Spinal cord (tissue), 10 donors: Measurements from ENCODE around the gene ST3GAL6. TPM values are rescaled to one million over a fixed set of nuclear protein-coding genes. Genes with fewer than 3 reads are reported as not detected.

Experiments
- DNase-seq, 6 donors: peaks; one replicate each; pipeline versions ENCODE4 v3.0.0 to v3.0.0-alpha.2; 2013 to 2015; ENCODE audit warnings: low spot score in 6 of 6, low read depth in 4 of 6
- H3K27ac ChIP-seq: one replicate; pipeline ENCODE4 v1.5.1; 2013; ENCODE audit warnings: low read depth, low read length, control low read depth
- H3K27me3 ChIP-seq: one replicate; pipeline ENCODE4 v1.6.1; 2013; ENCODE audit warnings: low read length; ENCODE audit not compliant: control insufficient read depth, insufficient read depth
- H3K36me3 ChIP-seq: one replicate; pipeline ENCODE4 v1.6.1; 2013; ENCODE audit warnings: low read length; ENCODE audit not compliant: control insufficient read depth, insufficient read depth
- H3K4me1 ChIP-seq: one replicate; pipeline ENCODE4 v1.6.1; 2013; ENCODE audit warnings: low read length; ENCODE audit not compliant: control insufficient read depth, insufficient read depth
- H3K4me3 ChIP-seq: one replicate; pipeline ENCODE4 v1.5.1; 2013; ENCODE audit warnings: low read depth, low read length, control low read depth
- H3K9me3 ChIP-seq: one replicate; pipeline ENCODE4 v1.6.1; 2013; ENCODE audit warnings: low read length; ENCODE audit not compliant: control insufficient read depth, insufficient read depth
- WGBS: methylation state at CpG from one replicate; pipeline ENCODE4 v1.1.5; 2013; ENCODE audit warnings: missing lambda C conversion rate; ENCODE audit not compliant: insufficient coverage; 5-methylcytosine and 5-hydroxymethylcytosine counted together
- polyA plus RNA-seq, 2 donors: library from polyadenylated mRNA; unstranded; fragments of 120-200 nt; gene quantifications; one replicate each; pipeline ENCODE4 v1.2.1, GENCODE V29; 2013; ENCODE audit not compliant: insufficient read length in 2 of 2
- total RNA-seq, 2 donors: library from RNA; depleted of rRNA in 1 of 2; stranded (reverse); fragments of 120-200 nt in 1 of 2; fragments of >200 nt in 1 of 2; gene quantifications; one replicate each; pipeline versions ENCODE4 v1.2.3 to v1.2.4, GENCODE V29; 2013 to 2014
- donor health status: healthy.

The ST3GAL6 gene
- total and polyA plus RNA-seq, 4 donors = 14.2 to 24.2 (median 22.0) TPM

- Histone ChIP-seq H3K4me3 (no peak overlapping the region), H3K4me1 (peaks cover 6% of the 10 kb centered on the region), H3K27me3 (no peaks in the 10 kb centered on the region), H3K27ac (no peak overlapping the region), H3K36me3 (no peaks in the 10 kb centered on the region), H3K9me3 (no peaks in the 10 kb centered on the region)
- no peak for DNase-seq
Measured at GRCh38 chr3:98769448-98769847, 6.3 kb downstream of the ST3GAL6 start.

GRCh38 chr3:98770261-98771039 lies 7.3 kb downstream of the ST3GAL6 start:
- DNase-seq = peak in 2 of 6 donors; percentile 18 to 43
- Histone ChIP-seq H3K36me3 (no peaks in the 10 kb centered on the region), H3K4me3 (no peak overlapping the region), H3K9me3 (no peaks in the 10 kb centered on the region), H3K4me1 (peaks cover 6% of the 10 kb centered on the region), H3K27me3 (no peaks in the 10 kb centered on the region), H3K27ac (peak overlapping the region; percentile 48)
- WGBS = 43% methylated on average over 6 of the region's 8 CpGs

DNA sequence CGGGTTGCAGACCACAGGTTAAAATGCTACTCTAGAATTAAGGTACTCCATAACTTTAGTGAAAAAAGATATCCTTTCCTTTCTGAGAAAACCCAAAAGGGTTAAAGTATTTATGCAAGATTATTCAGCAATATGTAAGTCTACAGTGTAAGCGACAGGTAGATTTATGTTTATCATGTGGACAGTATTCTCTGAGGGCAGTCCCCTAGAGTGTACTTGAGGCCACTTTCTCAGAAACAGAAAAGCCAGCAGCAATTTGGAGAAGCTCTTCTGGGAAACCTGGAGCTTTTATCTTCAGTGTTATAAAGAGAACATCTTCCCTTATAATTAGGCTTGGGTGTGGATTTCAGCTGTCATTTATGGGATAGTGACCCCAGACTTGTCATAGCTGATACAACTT lies 8.9 kb downstream of the ST3GAL6 start:
- 71% methylated on average over 1 of the region's 2 CpGs for WGBS
- Histone ChIP-seq H3K4me3 (no peak overlapping the region), H3K27ac (no peak overlapping the region), H3K27me3 (no peaks in the 10 kb centered on the region), H3K36me3 (no peaks in the 10 kb centered on the region), H3K9me3 (no peaks in the 10 kb centered on the region), H3K4me1 (peaks cover 6% of the 10 kb centered on the region)
- no peak for DNase-seq

DNA sequence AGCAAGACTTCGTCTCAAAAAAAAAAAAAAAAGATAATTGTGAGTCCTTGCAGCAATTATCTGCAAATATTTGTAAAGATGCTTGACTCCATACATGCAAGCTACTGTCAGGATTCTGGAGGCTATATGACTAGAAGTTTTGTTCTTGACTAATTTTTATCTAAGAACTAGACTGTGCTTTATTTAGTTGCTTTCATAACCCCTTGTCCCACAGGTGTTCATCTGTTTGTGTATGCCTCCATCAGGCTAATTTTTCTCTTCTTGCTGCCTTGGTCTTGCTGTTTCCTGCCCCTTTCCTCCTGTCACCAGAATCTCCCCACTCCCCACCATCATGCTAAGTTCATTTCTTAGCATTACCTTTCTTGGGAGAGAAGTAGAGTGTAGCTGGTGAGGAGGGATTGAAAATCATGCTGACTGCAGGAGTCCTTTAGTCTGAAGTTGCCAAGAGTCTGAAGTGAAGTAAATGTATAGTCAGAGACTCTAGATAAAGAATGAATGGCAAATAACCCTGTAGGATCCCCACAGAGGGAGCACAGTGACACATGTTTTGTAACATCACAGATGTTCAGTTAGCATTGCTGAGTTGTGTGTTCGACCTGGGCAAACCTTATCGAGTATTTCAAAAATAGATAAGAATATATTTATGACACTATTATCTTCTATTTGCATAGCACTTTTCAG lies 12.5 kb downstream of the ST3GAL6 start:
- no peaks in the 10 kb centered on the region for H3K36me3 ChIP-seq
- H3K27me3 ChIP-seq = no peaks in the 10 kb centered on the region
- no peaks in the 10 kb centered on the region for H3K9me3 ChIP-seq
- WGBS = no CpG with 5 or more reads among the region's 3 CpGs
- no peak overlapping the region for H3K4me3 ChIP-seq
- H3K27ac ChIP-seq = no peak overlapping the region
- no peak for DNase-seq
- peaks cover 2% of the 10 kb centered on the region for H3K4me1 ChIP-seq

DNA sequence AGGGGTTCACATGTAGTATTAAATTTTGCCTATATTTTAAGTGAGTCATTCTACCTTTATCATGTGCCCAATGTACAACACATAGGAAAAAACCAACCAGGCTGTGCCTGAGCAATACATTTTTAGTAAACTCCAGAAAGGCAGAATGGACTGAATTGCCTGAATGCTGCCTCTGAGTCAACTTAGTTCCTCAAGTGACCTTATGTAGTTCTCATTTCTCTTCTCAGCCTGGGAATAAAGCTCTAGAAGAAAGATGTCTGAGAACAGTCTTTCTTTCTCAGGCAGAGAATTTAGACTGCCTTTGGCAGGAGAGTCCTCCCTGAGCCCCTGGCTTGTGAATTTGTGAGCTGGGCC lies 13.0 kb downstream of the ST3GAL6 start:
- Histone ChIP-seq H3K4me1 (no peaks in the 10 kb centered on the region), H3K4me3 (no peak overlapping the region), H3K27ac (no peak overlapping the region), H3K9me3 (no peaks in the 10 kb centered on the region), H3K36me3 (no peaks in the 10 kb centered on the region), H3K27me3 (no peaks in the 10 kb centered on the region)
- DNase-seq = no peak

DNA sequence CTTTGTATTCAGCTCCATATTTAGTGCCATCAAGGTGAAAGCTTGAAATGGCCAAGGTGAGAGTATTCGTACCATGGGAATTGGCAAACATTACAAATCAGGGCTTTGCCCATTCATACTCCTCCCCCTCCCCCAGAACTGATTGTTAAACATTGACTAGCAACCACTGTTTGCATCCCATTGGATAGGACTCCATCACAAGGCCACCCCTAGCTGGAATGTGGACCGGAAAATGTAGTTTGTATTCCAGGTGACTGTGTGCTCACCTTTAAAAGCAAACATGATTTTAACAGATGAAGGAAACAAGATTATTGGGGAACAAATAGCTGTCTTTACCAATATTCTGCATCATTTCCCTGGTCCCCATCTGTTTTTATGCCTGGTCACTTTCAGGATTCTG lies 14.1 kb downstream of the ST3GAL6 start:
- Histone ChIP-seq H3K9me3 (no peaks in the 10 kb centered on the region), H3K27me3 (no peaks in the 10 kb centered on the region), H3K27ac (peak overlapping the region; percentile 87), H3K4me3 (no peak overlapping the region), H3K4me1 (peaks cover 3% of the 10 kb centered on the region), H3K36me3 (no peaks in the 10 kb centered on the region)
- WGBS = no CpG with 5 or more reads among the region's 2 CpGs
- DNase-seq = no peak

DNA sequence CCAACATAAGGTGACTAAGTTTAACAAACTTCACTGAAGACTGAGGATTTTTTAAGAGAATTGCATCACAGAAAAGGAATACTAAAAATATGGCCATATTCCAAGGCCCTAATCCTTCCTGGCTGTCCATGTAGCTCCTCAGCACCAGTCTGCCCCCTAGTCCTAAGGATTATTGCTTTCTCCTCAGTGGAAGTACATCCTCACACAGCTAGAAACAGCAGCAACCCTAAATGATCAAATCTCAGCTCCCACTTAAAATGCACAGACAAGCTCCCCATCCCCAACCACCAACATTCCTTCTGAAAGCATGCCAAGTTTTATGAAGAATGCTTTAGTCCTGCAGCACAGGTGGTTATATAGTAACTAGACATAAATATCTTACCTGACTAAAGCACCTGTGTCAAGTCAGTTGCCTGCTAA lies 14.7 kb downstream of the ST3GAL6 start:
- Histone ChIP-seq H3K27me3 (no peaks in the 10 kb centered on the region), H3K4me1 (peaks cover 3% of the 10 kb centered on the region), H3K9me3 (no peaks in the 10 kb centered on the region), H3K36me3 (no peaks in the 10 kb centered on the region), H3K4me3 (no peak overlapping the region), H3K27ac (peak overlapping the region; percentile 87)
- DNase-seq = no peak

DNA sequence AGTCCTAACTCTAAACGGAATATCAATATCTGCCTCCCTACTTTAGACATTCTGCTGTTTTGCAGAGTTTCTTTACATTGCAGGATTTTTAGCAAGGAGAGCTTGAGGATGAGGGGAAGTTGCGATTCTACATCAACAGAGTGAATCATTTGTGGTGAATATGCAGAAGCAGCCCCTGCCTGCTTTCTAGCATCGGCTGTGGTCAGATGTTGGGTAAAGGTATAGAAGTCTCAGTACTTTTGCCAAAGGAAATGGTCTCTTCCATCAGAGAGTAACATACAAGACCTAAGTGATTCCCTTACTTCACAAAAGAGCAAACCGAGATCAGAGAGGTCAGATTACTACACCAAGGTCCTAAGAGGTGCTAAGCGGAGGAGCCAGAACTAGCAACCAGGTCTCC lies 15.2 kb downstream of the ST3GAL6 start:
- Histone ChIP-seq H3K9me3 (no peaks in the 10 kb centered on the region), H3K36me3 (no peaks in the 10 kb centered on the region), H3K4me3 (no peak overlapping the region), H3K27ac (peak overlapping the region; percentile 87), H3K4me1 (peaks cover 3% of the 10 kb centered on the region), H3K27me3 (no peaks in the 10 kb centered on the region)
- WGBS = 80% methylated on average over 1 of the region's 5 CpGs
- DNase-seq = no peak

DNA sequence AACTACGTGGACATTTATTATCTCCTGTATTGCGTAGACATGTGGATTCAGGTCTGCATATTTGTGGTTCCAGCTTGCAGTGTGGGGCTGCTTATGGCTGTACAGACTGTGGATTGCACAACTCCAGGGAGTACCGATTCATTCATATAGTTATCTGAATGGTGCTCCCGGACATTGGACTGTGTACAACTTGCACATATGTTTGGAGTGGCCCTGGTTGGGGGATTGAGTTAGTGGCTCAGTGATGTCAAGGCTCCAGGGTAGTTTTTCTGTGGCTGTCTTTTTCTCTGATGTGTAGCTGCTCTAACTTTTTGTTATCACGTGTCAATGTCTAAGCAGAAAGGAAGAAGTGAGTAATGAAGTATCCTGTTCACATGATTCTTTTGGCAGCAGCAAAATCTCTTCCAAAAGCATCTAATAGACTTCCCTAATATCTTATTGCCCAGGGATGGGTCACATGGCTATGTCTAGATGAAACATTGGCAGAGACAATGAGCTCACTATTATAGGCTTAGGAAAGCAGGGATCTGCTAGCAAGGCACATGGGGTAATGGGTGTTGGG lies 15.8 kb downstream of the ST3GAL6 start:
- H3K27me3 ChIP-seq = no peaks in the 10 kb centered on the region
- WGBS = 88% methylated on average over 4 of the region's 5 CpGs
- H3K9me3 ChIP-seq = no peaks in the 10 kb centered on the region
- no peaks in the 10 kb centered on the region for H3K36me3 ChIP-seq
- DNase-seq = no peak
- H3K4me1 ChIP-seq = peaks cover 3% of the 10 kb centered on the region
- H3K27ac ChIP-seq = peak overlapping the region; percentile 87
- H3K4me3 ChIP-seq = no peak overlapping the region
